ENCODE measurements around the gene HAUS8.

- TF ChIP-seq POLR2A (IDR thresholded peaks at IDR 0.05) (no peak), CTCF (IDR thresholded peaks at IDR 0.05) (no peak)
Observed at GRCh38 chr19:17061691-17062090, 13.6 kb downstream of the HAUS8 start.
